GM21423 (cell line): ENCODE measurements around the gene UCN3.

Source experiments
- ATAC-seq: cut with Tn5 transposase; IDR thresholded peaks from one replicate; pipeline ENCODE4 v1.9.1; 2021; ENCODE audit warnings: mild to moderate bottlenecking, moderate library complexity; ENCODE audit not compliant: unreplicated experiment

The UCN3 gene

GRCh38 chr10:5364890-5365338 is at the start of gene UCN3:
Gene UCN3 (plus strand): TSS chr10:5364966. CDS start chr10:5373721, 8,755 bp downstream.
- ATAC-seq = no peak

GRCh38 chr10:5317547-5318107 is 47.1 kb upstream of the UCN3 start:
- ATAC-seq = peak; percentile 69

GRCh38 chr10:5318148-5318547 is 46.6 kb upstream of the UCN3 start:
- no peak for ATAC-seq

- no peak for ATAC-seq
Observed at GRCh38 chr10:5319863-5320262, 44.9 kb upstream of the UCN3 start.

- no peak for ATAC-seq
Observed at GRCh38 chr10:5321273-5321672, 43.5 kb upstream of the UCN3 start.

GRCh38 chr10:5323446-5323845 is 41.3 kb upstream of the UCN3 start:
- ATAC-seq = no peak

- ATAC-seq = no peak
Observed at GRCh38 chr10:5325076-5325475, 39.7 kb upstream of the UCN3 start.

GRCh38 chr10:5334196-5334880 is 30.4 kb upstream of the UCN3 start:
- ATAC-seq = no peak

- ATAC-seq = no peak
Observed at GRCh38 chr10:5338010-5338409, 26.8 kb upstream of the UCN3 start.

- ATAC-seq = no peak
Observed at GRCh38 chr10:5343092-5343491, 21.7 kb upstream of the UCN3 start.

GRCh38 chr10:5343561-5343960 is 21.2 kb upstream of the UCN3 start:
- ATAC-seq = no peak

- no peak for ATAC-seq
Observed at GRCh38 chr10:5343979-5344378, 20.8 kb upstream of the UCN3 start.

- no peak for ATAC-seq
Observed at GRCh38 chr10:5344746-5345145, 20.0 kb upstream of the UCN3 start.

- no peak for ATAC-seq
Observed at GRCh38 chr10:5346881-5347280, 17.9 kb upstream of the UCN3 start.

- ATAC-seq = no peak
Observed at GRCh38 chr10:5349362-5349761, 15.4 kb upstream of the UCN3 start.

- ATAC-seq = peak; percentile 81
Observed at GRCh38 chr10:5354068-5354467, 10.7 kb upstream of the UCN3 start.

- no peak for ATAC-seq
Observed at GRCh38 chr10:5355594-5356301, 9.0 kb upstream of the UCN3 start.

GRCh38 chr10:5356302-5356763 is 8.4 kb upstream of the UCN3 start:
- ATAC-seq = no peak

- ATAC-seq = no peak
Observed at GRCh38 chr10:5360318-5360915, 4.3 kb upstream of the UCN3 start.

GRCh38 chr10:5361966-5362365 is 2.8 kb upstream of the UCN3 start:
- ATAC-seq = no peak

GRCh38 chr10:5362873-5363272 is 1.9 kb upstream of the UCN3 start:
- ATAC-seq = no peak

GRCh38 chr10:5364374-5364773 is 392 bp upstream of the UCN3 start:
- no peak for ATAC-seq
